ENCODE measurements around the gene DZIP1L.

Gene DZIP1L

GRCh38 chr3:138068046-138068445 lies 47.4 kb downstream of the DZIP1L start:
- DNase-seq, result no peak

- no peak for DNase-seq
Measured at GRCh38 chr3:138066972-138067371, 48.4 kb downstream of the DZIP1L start.

- DNase-seq, result no peak
Measured at GRCh38 chr3:138066383-138066782, 49.0 kb downstream of the DZIP1L start.

- DNase-seq, result no peak
Measured at GRCh38 chr3:138065949-138066348, 49.5 kb downstream of the DZIP1L start.

- DNase-seq, result no peak
Measured at GRCh38 chr3:138063416-138063815, 52.0 kb downstream of the DZIP1L start.

GRCh38 chr3:138062626-138063025 lies 52.8 kb downstream of the DZIP1L start:
- DNase-seq, result no peak

GRCh38 chr3:138062037-138062436 lies 53.4 kb downstream of the DZIP1L start:
- no peak for DNase-seq

- no peak for DNase-seq
Measured at GRCh38 chr3:138060792-138061191, 54.6 kb downstream of the DZIP1L start.

- DNase-seq, result no peak
Measured at GRCh38 chr3:138059261-138059660, 56.1 kb downstream of the DZIP1L start.

- no peak for DNase-seq
Measured at GRCh38 chr3:138057384-138057783, 58.0 kb downstream of the DZIP1L start.

GRCh38 chr3:138054057-138054456 lies 61.4 kb downstream of the DZIP1L start:
- DNase-seq, result no peak

GRCh38 chr3:138051947-138052802 lies 63.2 kb downstream of the DZIP1L start:
- no peak for DNase-seq

- no peak for DNase-seq
Measured at GRCh38 chr3:138049157-138049919, 66.1 kb downstream of the DZIP1L start.

- no peak for DNase-seq
Measured at GRCh38 chr3:138047596-138048158, 67.7 kb downstream of the DZIP1L start.

- DNase-seq, result no peak
Measured at GRCh38 chr3:138046955-138047354, 68.5 kb downstream of the DZIP1L start.

- no peak for DNase-seq
Measured at GRCh38 chr3:138046085-138046484, 69.3 kb downstream of the DZIP1L start.

GRCh38 chr3:138043266-138044029 lies 72.0 kb downstream of the DZIP1L start:
- no peak for DNase-seq

- no peak for DNase-seq
Measured at GRCh38 chr3:138042043-138042442, 73.4 kb downstream of the DZIP1L start.

- DNase-seq, result no peak
Measured at GRCh38 chr3:138038725-138039462, 76.5 kb downstream of the DZIP1L start.

- no peak for DNase-seq
Measured at GRCh38 chr3:138036572-138036971, 78.8 kb downstream of the DZIP1L start.

GRCh38 chr3:138034918-138035317 lies 80.5 kb downstream of the DZIP1L start:
- DNase-seq, result no peak

GRCh38 chr3:138033202-138033691 lies 82.2 kb downstream of the DZIP1L start:
- no peak for DNase-seq

Measured in activated CD8-positive, alpha-beta memory T cell treated with anti-CD3 and anti-CD28 coated beads for 24 hours (primary cell).